Measurements from ENCODE around the gene CACUL1.
A peak's percentile ranks its signal among the peaks of the same experiment; 100 is the strongest.
"Not testable (repeated sequence)": the region's sequence is repeated elsewhere in the genome, so short reads cannot be mapped to it uniquely, and the experiment has no call there.

Gene CACUL1

DNA sequence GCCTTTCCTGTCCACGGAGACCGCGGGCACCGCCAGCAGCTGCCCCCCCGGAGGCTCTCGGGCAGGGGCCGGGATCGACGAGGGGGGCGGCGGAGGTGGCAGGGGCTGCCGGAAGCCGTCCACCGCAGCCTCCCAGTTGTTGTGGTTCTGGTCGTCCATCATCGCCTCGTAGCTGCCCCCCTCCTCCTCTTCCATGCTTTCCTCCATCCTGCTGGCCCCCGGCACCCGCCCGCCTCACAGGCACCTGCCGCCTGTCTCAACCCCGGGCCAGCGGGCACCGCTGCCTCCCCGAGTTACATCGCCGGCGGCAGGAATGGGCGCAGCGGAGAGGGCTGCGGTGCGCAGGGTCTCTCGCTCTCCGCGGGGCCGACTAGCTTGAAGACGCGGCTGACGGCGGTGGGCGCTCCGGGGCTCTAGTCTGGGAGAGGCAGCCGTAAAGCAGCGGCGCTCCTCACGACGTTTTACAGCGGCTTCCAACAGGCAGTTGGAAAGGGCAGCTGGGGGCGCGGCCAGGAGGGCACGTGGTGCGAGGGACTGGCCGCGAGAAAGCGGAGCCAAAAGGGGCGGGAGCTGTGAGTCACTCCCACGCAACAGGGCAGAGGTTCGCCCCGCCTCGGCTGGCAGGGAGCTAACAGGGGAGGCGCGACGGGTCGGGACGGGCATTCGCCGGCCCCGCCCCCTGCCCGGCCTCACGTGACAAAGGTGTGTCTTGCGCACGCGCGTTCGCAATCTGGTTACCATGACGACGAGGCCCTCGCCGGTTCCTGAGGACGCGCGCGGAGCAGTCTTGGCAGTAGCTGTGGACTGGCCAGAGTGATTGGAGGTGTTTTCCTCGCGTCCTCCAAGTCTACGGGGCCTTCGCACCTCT, at the start of gene CACUL1:
Gene CACUL1 (minus strand): TSS at position 415 of the 868 bp plus-strand sequence. CDS start 208 bp downstream, at position 207.
- peak; percentile 99 for DNase-seq (ENCODE audit: low read depth)

DNA sequence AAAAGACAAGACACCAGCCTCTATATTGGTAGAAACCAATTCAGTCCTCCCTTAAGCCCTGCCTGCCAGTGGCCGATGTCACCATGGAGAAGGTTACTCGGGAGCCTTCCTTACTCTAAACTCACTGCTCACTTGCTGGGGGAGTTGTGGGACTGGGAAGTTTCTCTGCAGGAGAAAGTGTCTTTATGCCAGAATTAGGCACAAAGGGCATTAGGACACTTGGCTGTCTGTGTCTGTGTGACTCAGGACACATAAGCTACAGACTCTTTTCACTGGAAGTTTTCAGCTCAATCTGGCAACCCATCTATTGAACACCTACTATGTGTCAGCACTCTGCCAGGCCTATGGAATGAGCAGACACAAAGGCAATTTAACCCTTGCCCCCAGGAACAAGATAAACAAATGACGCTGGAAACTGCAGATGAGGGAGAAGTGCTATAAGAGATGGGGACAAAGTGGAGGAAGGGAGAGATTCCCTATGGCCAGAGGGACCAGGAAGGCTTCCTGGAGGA, 49.5 kb upstream of the CACUL1 start:
- no peak for DNase-seq (ENCODE audit: low read depth)

DNA sequence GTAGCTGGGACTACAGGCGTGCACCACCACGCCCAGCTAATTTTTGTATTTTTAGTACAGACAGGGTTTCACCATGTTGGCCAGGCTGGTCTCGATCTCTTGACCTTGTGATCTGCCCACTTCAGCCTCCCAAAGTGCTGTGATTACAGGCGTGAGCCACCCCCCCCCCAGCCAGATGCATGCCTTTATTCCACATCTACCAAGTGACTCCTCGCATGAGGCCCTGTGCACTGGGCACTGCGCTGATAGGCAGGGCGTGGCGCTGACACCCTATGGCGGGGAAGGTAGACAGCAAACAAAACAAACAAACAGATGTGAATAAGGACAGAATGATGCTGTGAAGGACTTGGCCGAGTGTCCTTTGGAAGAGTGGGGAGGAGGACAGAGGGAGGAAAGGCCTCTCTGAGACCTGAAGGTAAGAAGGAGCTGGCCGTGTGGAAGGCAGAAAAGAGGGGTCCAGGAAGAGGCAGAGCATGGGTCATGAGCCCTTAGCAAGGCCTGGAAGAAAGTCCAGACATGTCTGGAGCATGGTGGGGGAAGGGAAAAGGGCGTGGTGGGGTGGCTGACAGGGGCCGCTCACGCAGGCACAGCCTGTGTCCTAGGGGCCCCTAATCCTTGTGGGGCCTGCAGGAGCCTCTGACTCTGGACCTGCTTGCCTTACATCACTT, 47.5 kb upstream of the CACUL1 start:
- no peak for DNase-seq (ENCODE audit: low read depth)

GRCh38 chr10:118800920-118801319, 46.1 kb upstream of the CACUL1 start:
- DNase-seq (ENCODE audit: low read depth) = peak; percentile 8

DNA sequence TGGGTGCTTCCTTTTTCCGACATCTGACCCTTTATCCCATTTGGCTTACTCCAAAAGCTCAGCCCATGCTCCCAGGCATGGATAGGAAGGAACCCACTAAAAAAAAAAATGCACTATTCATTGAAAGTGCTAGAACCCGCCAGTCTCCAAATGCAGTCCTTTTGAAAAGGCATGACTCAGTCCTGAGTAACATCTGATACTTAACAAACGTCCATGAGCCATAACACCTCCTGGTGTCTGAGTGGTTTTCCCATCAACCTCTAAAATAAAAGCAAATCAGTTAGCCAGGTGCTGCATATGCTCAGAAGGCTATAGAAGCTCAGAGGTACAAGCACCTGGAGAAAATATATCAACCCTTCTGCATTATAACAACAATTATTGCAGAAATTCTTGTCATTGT, 45.0 kb upstream of the CACUL1 start:
- peak; percentile 20 for DNase-seq (ENCODE audit: low read depth)

DNA sequence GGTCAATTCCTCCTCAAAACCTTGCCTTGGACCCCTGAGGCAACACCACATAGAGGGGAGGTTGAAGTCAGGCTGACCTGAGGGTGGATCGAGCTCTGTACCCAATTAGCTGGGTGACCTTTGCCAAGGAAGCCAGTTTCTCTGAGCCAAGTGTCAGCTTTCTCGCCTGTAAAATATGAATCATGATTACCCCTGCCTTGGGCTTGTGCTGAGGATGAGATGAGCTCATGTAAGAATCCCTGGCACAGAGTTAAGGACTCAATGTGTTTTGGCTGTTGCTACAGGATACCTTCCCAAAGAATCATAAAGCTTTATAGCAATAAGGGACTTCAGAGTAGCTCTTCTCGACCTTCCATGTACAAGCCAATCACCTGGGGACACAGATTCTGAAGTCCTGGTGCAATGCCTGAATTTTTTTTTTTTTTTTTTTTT, 43.5 kb upstream of the CACUL1 start:
- peak; percentile 20 for DNase-seq (ENCODE audit: low read depth)

- not testable (repeated sequence) for DNase-seq (ENCODE audit: low read depth)
These were observed 40.2 kb upstream of the CACUL1 start for GRCh38 chr10:118794971-118795370.

GRCh38 chr10:118793545-118793944, 38.8 kb upstream of the CACUL1 start:
- no peak for DNase-seq (ENCODE audit: low read depth)

DNA sequence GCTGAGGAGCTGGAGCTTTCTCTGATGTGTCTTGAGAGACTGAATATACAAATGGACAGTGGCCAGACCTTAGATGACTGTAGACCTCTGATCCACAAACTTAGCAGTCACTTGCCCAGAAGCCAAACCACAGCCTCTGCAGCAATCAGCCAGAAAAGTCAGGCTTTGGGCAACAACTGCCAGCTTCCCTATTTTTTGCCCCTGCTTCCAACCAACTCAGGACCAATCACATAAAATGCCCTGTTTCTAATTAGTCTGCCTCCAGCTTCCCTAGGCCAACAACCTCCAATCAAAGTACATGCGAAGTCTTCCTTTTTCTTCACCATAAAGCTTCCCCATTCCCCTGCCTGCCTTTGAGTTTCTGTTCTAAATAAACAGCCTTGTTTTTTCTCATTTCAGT, 37.8 kb upstream of the CACUL1 start:
- DNase-seq (ENCODE audit: low read depth) = no peak

DNA sequence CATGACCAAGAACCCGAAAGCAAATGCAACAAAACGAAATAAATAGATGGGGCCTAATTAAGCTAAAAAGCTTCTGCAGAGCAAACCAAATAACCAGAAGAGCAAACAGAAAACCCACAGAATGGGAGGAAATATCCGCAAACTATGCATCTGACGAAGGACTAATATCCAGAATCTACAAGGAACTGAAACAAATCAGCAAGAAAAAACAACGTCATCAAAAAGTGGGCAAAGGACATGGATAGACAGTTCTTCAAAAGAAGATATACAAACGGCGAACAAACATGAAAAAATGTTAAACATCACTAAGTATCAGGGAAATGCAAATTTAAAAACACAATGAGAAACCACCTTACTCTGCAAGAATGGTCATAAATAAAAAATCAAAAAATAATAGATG, 35.3 kb upstream of the CACUL1 start:
- DNase-seq (ENCODE audit: low read depth) = no peak

DNA sequence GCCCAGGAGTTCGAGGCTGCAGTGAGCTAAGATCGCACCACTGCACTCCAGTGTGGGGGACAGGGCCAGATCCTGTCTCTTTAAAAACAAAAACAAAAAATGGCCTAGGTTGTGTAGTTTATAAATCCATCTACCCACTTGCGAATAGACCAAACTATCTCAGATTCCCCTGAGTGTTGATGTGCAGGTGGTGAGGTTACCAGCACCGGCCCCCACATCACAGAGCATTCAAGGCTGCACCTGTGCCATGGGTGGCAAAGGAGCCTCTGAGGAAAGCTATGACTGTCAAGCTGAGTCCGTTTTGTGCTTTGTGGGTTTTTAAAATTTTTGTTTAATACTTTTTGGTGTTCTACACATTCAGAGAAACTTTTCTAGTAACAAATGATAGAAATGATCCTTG, 30.8 kb upstream of the CACUL1 start:
- DNase-seq (ENCODE audit: low read depth) = no peak

- no peak for DNase-seq (ENCODE audit: low read depth)
These were observed 29.2 kb upstream of the CACUL1 start for GRCh38 chr10:118783776-118784545.

DNA sequence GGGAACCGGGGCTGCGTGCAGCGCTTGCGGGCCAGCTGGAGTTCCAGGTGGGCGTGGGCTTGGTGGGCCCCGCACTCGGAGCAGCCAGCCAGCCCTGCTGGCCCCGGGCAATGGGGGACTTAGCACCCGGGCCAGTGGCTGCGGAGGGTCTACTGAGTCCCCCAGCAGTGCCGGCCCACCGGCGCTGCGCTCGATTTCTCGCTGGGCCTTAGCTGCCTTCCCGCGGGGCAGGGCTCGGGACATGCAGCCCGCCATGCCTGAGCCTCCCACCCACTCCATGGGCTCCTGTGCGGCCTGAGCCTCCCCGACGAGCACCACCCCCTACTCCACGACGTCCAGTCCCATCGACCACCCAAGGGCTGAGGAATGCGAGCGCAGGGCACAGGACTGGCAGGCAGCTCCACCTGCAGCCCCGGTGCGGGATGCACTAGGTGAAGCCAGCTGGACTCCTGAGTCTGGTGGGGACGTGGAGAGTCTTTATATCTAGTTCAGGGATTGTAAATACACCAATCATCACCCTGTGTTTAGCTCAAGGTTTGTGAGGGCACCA, 28.2 kb upstream of the CACUL1 start:
- DNase-seq (ENCODE audit: low read depth) = not testable (repeated sequence)

DNA sequence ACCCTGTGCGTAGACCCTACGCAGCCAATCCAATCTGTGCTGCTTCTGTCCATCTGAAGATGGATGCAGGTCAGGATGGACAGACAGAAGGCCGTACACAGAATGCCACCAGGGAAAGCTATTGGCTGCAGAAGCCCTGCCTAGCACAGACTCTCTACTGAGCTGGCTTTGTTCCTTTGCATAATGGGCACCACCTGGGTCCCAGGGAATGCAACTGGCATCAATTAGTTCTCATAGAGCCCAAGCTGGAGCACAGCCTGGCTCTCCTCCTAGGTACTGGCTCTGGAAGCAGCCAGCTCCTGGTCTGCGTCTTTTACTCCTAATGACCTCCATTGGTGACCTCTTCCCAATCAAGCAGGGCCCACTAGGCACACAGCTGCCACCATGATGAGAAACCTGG, 26.8 kb upstream of the CACUL1 start:
- no peak for DNase-seq (ENCODE audit: low read depth)

DNA sequence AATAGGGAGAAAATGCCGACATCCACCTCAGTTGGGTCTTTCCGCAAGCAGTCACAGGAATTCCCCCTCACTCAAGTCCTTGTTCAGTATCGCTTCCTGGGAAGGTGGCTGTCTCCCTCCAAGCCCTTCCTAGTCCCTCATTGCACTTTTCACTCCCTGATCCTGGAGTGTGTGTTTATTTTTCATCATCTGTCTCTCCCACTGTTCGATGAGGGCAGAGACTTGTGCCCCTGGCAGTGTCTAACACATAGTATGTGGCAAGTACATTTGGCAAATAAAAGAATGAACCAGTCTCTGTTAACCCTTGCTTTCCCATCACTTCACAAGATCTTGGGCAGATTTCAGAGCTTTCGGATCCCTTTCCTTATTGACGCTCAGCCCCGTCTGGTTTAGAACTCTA, 24.0 kb upstream of the CACUL1 start:
- DNase-seq (ENCODE audit: low read depth) = no peak

DNA sequence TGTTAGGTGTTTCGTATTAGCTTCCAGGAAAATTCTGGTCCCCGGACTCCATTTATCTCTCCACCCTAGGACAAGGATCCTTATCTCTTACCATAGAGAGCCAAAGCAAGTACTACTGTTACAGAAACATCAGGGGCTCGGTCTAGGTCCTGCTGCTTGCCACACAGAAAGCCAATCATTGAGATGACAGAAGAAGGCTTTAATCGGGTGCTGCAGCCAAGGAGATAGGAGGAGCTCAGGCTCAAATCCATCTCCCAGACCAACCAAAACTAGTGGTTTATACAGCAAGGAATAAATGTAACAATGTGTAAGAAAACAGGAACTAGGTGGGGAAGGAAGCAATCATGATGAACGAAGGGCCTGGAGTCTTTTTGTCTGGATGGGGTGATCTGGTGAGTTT, 22.2 kb upstream of the CACUL1 start:
- DNase-seq (ENCODE audit: low read depth) = no peak

DNA sequence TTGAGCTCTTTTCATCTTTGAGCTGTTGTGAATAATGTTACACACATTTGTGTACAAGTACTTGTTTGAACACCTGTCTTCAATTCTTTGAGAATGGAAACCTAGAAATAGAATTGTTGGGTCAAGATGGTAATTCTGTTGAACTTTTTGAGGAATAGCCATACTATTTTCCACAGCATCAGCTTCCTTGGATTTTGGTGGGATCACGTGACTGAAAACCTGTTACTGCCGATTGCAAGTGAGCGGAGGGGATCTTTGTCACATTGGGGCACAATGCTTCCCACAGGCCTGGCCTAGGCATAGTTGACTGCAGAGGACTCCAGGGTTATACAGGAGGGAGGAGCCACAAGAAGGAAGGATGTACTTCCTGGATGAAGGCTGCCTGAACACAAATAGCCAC, 21.3 kb upstream of the CACUL1 start:
- DNase-seq (ENCODE audit: low read depth) = no peak

DNA sequence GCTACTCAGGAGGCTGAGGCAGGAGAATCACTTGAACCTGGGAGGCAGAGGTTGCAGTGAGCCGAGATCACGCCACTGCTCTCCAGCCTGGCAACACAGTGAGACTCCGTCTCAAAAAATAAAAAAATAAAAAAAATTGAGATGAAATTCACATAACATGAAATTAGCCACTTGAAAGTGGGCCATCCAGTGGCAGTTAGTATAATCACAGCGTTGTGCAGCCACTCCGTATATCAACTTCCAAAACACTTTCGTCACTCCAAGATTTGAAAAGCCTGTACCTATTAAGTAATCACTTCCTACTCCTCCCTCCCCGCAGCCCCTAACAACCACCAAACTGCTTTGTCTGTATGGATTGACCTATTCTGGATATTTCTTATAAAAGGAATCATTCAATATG, 20.7 kb upstream of the CACUL1 start:
- DNase-seq (ENCODE audit: low read depth) = no peak

GRCh38 chr10:118773041-118773440, 18.3 kb upstream of the CACUL1 start:
- DNase-seq (ENCODE audit: low read depth) = no peak

GRCh38 chr10:118771976-118772375, 17.2 kb upstream of the CACUL1 start:
- DNase-seq (ENCODE audit: low read depth) = no peak

GRCh38 chr10:118769898-118770600, 15.3 kb upstream of the CACUL1 start:
- no peak for DNase-seq (ENCODE audit: low read depth)
